ENCODE measurements around the gene ALK.

- TF ChIP-seq POLR2A (IDR thresholded peaks at IDR 0.05) (no peak), CTCF (IDR thresholded peaks at IDR 0.05) (no peak)
Observed at GRCh38 chr2:29864988-29865387, 56.4 kb downstream of the ALK start.
